NCI-H146 treated with DMSO at 0.1 percent for 48 hours (cell line): ENCODE results near the gene ABCC4.
"Not testable (repeated sequence)": the region's sequence is repeated elsewhere in the genome, so short reads cannot be mapped to it uniquely, and the experiment has no call there.

Experiments
- DNase-seq: peaks from one replicate; lab custom pipeline; 2025; ENCODE audit not compliant: unreplicated experiment; lab: John Stamatoyannopoulos, UW

ABCC4 gene

DNA sequence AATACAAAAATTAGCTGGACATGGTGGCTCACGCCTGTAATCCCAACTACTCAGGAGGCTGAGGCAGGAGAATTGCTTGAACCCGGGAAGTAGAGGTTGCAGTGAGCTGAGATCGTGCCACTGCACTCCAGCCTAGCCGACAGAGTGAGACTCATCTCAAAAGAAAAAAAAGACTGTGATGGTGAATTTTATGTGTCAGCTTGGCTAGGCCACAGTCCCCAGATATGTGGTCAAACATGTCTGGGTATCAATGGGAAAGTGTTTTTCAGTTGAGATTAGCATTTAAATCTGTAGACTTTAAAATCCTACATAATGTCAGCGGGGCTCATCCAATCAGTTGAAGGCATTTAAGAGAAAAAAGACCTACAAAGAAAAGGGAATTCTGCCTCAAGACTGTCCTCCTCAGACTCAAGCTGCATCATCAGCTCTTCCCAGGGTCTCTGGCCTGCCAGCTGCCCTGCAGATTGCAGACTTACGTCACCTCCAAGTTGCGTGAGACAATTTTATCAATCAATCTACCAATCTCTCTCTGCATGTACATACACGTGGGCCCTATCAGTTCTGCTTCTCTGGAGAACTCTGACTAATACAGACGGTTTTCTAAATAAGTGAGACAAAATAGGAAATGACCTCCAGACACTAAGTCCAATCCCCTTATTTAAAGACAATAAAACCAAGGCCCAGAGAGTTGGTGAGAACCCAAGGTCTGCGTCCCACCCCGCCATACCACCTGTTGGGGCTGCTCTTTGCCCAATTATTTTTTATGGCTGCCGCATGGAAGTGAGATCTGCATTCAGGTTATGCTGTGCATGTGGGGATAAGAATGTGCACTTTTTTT, 99.2 kb downstream of the ABCC4 start:
- DNase-seq, result no peak

DNA sequence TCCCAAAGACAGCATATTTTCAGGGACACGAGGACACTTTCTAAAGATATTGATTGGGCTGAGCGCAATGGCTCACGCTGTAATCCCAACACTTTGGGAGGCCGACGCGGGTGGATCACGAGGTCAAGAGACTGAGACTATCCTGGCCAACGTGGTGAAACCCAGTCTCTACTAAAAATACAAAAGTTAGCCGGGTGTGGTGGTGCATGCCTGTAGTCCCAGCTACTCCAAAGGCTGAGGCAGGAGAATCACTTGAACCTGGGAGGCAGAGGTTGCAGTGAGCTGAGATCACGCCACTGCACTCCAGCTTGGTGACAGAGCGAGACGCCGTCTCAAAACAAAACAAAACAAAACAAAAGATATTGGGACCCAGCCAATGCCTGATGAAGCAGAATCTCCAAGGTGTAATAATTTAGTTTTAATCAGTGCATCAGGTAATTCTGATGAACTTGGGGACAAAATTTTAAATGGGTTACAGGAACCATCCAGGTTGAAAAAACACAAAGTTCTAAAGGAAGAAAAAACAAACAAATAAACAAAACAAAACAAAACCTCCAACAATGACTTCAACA, 100.8 kb downstream of the ABCC4 start:
- DNase-seq, result not testable (repeated sequence)

DNA sequence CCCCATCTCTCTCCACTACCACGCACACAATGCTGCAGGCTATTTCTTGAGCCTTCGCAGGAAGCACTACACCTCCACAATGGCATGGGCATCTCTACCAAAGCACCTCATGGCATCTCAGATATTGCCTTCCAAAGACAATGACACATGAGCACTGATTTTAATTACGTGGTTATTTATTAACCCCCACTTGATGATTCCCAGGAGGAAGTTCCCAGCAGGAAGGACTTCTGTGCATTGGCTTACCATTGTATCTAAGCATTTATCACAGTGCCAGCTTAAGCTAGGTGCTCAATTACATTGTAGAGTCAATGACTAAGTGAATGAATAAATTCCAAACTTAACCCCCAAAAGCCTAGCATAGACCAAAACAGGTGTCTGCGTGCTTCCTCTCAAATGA, 101.4 kb downstream of the ABCC4 start:
- DNase-seq, result no peak

DNA sequence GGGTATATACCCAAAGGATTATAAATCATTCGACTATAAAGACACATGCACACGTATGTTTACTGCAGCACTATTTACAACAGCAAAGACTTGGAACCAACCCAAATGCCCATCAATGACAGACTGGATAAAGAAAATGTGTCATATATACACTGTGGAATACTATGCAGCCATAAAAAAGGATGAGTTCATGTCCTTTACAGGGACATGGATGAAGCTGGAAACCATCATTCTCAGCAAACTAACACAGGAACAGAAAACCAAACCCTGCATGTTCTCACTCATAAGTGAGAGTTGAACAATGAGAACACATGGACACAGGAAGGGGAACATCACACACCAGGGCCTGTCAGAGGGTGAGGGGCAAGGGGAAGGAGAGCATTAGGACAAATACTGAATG, 102.6 kb downstream of the ABCC4 start:
- not testable (repeated sequence) for DNase-seq

DNA sequence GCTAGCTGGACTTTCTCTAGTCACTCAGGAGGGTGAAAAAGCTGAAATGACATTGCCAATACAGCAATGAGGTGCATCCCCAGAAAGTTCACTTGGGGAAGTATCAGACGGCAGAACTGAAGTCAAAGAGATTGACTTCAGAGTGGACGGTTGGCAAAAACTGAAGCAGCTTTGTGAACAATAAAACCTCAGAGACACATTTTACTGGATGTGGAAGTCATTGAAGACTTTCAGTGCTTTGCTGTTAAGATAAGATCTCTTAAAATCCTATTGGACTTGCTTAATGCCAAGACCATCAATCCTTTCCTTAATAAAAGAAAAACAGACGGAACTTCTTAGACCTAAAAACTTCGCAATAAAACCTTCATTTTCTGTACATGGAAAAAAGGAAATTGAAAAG, 103.7 kb downstream of the ABCC4 start:
- no peak for DNase-seq

DNA sequence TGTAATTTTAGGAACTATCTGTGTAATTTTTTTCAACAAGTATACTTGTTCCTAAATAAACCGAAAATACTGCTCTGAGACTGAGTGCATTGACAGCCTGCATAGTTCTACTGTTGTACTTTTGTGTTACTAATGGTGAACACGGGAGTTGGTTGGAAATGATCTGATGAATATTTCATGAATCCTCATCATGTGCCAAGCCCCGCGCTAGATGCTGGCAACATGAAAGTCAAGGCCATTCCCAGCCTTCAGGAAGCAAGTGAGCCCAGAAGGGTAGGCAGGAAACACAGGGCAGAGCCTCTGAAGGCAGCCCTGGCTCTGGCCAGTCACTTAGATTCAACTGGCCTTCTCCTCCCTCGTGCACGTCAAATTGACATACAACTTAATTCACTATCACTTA, 106.1 kb downstream of the ABCC4 start:
- no peak for DNase-seq

DNA sequence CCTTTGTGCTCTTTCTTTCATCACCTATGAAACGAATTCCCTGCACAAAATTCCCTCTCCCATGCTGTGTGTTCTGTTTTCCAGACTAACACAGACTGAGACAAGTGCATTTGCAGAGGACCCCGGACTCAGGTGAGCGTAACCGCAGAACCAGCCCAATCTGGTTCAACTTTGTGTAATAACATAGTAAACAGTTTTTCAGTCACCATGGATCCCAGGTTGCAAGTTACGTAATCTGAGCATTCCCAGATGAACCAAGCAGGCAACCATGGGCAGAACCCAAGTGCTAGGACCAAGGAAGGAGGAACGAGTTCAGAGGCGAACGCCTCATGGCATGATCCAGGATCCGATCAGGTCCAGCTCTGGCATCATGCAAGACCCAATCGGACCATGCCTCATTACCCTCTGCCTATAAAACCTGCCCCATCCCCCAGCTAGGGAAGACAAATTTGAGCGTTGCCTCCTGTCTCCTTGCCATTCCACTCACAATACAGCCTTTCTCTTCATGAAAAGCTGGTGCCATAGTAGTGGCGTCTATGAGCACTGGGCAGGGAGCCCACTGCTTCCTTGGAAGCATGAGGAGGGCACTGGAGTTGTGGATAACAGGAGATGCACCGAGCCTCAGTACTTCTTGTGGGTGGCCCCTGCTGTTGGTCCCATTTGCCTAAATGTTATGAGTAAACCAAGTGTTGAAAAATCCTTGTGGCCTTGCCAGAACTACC, 107.6 kb downstream of the ABCC4 start:
- no peak for DNase-seq

DNA sequence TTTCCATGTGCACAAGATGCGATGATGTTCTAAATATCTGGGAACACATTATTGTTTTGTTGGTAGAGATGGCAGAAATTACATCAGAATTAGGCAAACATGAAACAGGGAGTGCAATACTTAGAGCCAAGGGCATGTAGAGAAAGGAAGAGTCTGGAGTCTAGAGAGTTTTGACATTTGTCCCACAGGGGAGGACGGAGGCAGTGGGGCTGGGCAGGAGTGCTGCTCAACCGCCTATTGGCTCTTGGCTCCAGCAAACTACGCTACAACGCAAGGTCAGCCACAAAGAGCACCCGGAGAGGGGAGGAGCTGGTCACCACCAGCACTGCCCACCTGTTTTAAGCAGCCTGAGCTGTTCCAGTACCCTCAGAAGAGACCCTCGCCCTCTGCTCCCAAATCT, 108.3 kb downstream of the ABCC4 start:
- DNase-seq, result no peak

DNA sequence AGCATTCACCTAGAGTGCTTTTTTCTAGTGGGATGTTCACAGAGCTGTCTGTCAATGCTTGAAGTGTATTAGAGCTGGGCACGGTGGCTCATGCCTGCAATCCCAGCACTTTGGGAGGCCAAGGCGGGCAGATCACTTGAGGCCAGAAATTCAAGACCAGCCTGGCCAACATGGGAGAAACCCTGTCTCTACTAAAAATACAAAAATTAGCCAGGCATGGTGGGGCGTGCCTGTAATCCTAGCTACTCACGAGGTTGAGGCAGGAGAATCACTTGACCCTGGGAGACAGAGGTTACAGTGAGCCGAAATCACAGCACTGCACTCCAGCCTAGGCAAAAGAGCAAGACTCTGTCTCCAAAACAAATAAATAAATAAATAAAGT, 108.7 kb downstream of the ABCC4 start:
- DNase-seq, result not testable (repeated sequence)

DNA sequence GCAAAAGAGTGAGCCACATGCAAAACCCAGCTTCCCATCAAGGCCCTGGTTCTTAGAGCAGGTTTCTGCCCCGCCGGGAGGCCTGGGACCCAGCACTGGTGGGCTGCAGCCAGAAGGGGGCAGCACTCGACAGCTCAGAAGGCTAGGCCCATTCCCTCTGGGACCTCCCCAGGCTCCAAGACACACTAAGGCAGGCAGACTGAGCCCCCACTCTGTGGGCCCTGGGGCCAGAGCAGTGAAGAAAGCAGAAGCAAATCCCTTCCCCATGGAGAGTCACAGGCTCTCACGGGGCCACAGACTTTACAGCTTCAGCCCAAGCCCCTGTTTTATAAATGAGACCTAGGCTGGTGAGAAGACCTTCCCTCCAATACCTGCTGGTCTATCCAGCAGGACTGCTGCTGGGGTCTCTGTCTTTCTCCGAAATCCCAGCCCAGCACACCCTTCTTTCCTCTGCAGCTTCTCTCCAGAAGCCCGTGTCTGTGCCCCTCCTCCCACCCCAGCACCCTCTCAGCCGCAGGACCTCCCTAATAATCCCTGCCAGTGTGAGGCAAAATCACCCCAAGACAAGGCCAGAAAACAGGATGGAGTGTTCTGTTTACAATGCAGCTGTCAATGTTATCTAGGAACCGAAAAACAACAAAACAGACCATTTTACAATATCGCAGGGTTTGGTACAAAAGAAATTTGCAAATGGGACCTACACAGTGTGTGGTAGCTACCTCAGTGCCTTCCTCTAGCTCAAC, 109.3 kb downstream of the ABCC4 start:
- peak; percentile 9 for DNase-seq

DNA sequence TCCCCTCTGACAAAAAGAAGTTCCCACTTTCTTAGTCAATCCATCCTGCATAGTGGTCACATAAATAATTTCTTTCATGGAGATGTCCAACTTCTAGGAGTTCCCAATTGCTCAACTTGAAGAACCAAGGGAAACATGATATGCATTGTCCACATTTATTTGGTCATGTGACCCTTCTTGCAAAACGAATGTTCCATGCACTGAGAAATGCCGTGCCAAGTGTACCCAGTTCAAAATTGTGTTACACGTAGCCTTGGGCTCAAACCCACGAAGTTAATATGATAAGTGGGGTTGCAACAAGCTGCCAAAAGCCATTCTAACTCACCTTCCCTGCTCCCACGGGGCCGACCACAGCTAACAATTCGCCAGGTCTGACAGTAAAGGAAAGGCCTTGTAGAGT, 113.1 kb downstream of the ABCC4 start:
- DNase-seq, result no peak

DNA sequence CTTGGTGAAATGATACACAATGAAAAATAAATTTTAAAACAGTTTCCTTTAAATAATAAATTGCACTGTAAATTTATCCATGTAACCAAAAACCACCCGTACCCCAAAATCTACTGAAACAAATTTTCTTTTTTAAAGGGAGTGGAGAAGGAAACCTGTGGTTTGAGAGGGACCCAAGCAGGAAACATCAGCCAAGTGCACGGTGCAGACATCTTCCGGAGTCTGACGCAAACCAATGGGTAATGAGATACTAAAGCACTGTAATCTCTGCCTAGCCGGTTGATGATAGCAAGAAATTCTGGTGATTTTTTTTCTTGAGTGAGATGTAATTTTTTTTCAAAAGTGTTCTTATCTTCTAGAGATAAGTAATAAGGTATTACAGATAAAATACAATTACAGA, 115.4 kb downstream of the ABCC4 start:
- DNase-seq, result no peak

DNA sequence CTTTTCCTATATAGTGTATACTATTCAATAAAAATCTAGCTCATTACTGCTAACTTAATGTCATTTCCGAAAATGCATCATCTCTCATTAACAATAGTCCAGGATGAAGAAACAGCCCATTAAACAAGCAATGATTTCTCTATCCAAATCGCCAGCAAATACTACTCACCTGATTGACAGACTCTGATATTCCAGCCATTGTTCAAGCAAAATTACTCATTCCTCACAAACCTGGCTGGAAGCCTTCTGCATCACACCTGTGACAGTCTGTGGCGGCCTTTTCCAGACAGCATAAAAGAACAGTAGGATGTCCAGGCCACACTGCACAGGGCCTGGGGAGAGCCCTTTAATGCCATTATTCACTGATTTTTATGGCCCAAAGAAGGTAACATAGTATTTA, 115.9 kb downstream of the ABCC4 start:
- peak; percentile 97 for DNase-seq

DNA sequence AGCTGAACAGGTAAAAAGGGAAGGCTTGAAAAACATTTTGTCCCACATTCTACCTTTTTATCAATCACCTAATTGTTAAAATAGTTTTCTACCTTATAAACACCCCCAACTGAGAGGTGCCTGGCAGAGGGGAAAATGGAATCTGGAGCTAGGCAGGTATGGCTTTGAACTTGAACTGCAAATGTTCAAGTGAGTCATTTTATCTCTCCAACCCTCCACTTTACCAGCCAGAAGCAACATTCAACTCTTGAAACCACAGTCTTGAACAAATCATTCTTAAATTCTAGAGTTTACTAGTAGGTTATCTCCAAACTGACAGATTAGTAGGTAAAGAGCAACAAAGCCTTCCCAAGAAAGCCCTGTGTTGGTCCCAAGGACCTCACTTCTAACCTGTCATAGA, 116.9 kb downstream of the ABCC4 start:
- no peak for DNase-seq

DNA sequence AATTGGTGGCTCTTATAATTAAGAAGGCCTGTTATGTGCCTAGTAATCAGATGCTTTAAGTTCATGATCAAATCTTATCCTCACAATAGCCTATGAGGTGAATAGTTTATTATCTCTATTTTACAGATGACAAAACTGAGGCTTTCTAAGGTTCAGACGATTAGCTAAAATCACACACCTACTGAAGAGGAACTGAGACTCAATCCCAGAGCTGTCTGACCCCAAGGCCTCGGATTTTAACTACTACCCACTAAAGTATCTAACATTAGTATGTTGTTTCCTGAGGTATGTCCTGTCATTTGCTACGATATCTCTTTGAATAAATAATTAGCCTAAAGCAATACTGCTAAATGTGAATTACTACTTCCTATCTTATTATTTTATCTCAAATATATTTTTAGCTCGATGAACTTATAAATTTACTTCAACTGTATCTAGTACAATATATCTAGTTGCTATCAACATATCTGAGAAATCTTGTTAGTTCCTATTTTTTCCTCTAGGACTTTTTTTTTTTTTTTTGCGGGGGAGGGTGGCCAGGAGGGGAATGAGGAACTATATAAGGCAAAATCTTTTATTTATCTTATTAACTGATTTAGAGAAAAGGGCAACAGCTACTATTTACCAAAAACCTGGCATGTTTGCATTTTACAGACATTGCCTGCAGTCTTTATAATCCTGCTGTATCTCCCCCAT, 118.5 kb downstream of the ABCC4 start:
- DNase-seq, result no peak

DNA sequence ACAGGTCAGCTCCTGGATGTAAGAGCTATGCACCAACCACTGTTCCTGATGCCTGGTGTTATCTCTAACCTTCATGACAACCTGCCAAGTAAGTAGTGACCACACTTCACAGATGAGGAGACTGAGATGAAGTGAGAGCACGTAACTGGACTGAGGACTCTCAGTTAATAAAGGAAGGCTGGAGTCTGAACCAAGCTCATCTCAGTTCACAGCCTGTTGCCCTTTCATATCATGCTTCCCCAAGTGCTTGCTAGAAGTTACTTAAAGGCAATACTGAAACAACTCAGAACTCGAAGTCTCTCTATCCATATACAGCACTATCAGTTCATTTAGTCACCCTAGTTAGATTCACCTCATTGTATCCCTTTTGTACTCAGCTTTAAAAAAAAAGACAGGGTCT, 119.7 kb downstream of the ABCC4 start:
- no peak for DNase-seq

DNA sequence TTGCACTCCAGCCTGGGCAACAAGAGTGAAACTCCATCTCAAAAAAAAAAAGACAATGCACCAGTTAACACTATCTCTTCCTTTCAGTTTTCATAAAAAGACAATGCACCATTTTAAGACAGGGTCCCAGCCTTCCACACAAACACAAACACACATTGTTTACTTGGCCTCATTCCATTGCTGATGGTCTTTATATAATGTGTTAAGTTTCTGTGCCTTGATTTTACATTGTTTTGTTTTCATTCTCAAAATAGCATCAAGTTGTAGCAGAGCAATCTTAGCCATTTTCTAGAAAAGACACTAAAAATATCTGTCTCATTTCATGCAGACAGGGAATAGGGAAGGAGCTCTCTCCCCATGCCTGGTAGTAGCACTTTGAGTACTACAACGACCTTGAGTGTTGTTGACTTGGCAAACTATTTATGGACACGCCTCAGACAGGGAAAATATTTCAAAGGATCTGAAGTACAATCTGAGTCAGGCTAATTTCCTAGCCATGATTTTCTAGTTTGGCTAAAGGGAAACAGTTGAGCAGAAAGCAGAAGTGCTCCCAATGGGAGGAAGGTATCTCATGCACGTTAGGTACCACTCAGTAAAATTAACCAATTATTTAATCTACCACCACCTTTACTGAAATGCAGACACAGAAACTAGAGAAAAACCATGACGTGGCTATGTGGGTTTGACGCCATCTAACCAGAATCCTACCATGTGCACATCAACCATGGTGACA, 120.6 kb downstream of the ABCC4 start:
- no peak for DNase-seq

DNA sequence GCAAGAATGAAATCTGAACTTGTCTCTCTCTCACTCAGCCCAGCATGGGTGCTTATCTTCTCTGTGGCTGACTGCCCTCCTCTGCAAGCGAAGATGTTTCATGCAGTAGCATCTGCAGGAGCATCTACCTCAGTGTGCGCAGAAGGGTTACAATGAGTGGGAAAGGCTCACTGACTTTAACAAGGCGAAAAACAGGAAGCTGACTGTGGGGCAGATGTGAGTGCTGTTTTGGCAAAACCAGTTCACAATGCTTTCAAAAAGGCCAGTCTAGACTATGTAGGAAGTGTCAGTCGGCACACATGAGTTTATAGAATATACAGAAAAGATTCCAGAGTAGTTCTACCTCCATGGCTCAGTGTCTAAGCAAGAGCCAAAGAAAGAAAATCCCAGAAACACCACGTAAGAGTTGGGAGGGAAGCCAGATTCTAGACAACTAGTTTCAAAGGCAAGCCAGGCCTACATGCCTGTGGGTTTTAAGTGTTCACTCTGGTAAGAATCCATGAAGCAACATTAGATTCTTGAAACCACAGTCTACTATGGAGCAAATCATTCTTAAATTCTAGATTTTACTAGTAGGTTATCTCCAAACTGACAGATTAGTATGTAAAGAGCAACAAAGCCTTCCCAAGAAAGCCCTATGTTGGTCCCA, 124.5 kb downstream of the ABCC4 start:
- no peak for DNase-seq

DNA sequence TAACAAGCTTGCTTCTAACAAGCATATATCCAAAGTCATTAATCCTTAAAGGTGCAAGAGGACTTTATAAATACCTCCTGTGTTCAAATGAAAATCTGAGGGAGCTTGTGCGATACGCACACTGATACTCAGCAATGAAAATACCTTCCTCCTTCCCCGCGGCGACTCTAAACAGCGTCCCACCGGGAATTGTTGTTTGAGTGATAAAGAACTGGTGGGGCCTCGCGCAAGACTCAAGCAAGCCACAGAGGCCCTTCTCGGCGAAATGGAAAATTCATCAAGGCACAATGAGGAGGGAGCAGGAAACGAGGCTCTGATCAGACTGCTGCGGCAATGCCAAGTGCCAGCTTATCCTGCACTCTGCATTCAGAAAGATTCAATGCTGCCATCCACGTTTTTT, 126.7 kb downstream of the ABCC4 start:
- DNase-seq, result no peak

DNA sequence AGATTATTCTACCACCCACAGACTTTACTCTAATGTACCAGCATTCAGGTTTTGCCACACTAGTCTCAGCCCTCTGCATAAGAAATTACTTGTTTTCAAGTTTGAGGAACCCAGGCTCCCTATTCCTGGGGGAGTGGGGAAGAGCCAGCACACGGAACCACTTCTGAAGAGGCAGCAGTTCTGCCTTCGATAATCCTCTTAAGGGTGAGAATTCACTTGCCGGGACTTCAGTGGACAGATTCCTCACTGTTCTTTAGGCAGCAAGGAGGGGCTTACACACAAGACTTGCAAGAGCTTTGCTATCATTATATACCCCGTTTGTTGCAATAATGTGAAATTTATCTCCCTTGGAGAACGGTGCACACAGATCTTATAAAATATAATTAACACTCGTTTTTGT, 133.1 kb downstream of the ABCC4 start:
- DNase-seq, result no peak
